Stimulated activated CD4-positive, alpha-beta T cell treated with anti-CD3 and anti-CD28 coated beads, Interleukin-12 subunit alpha, Interleukin-12 subunit beta, amount 100 ng/mL, for 24 hours (primary cell): Measurements from ENCODE around the gene PDE6A.
"Not testable (repeated sequence)": the region's sequence is repeated elsewhere in the genome, so short reads cannot be mapped to it uniquely, and the experiment has no call there.

Experiments
- DNase-seq, 2 experiments: peaks; one replicate each; pipeline ENCODE4 v3.0.0-alpha.2; 2020; ENCODE audit warnings: low read depth in 2 of 2

PDE6A gene

DNA sequence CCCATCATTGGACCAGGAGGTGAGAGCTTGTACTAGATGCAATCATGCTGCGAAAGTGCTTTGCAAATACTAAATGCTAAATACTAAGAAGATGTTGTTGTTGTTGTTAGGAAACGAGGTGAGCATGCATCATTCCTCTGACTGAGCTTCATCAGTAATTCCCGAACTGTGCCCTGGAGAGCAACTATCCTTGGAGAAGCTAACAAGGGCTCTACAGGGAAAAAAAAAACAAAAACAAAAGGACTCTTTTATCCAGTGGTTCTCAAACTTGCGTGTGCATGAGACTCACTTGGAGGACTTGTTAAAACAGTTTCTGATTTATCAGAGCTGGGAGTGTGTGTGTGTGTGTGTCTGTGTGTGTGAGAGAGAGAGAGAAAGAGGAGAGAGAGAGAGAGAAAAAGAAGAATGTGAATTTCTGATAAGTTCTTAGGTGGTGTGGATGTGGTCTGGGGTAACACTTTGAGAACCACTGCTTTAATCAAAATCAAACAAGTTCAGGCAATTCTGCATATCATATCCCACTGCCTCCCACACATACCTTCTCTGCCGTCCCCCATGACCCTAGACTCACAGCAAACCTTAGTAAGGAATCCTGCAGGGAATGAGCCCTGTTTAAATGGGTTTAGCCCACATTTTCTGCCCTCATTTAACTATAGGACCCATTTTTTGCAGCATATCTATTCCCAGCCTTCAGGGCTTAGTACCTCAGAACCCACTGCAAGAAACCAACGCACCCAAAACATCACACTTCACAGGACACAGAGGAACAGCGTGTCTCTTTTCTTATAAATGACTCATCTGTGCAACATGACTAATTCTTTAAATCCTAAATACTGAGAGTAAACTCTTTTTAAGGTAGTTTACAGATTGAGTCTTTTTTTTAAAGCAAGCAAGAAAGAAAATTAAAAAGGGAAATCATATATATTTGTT lies 48.9 kb downstream of the PDE6A start:
- DNase-seq, result no peak

DNA sequence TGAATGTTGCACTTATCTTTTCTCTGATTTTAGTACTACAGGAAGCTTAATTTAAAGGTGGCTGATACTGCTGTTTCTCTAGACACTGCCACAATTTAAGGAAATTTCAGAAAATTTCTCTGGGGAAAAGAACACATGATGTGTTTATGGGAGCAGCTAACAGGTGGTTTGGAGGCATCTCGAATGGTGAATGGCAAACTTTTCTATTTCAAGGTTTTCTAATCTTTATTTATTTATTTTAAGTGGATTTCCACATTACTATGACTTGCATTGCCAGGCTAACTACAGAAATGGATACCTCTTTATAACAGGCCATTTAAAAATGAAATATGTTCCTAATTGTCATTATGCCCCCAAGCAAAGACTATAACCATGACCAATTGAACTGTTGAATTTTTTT lies 50.4 kb downstream of the PDE6A start:
- no peak for DNase-seq

DNA sequence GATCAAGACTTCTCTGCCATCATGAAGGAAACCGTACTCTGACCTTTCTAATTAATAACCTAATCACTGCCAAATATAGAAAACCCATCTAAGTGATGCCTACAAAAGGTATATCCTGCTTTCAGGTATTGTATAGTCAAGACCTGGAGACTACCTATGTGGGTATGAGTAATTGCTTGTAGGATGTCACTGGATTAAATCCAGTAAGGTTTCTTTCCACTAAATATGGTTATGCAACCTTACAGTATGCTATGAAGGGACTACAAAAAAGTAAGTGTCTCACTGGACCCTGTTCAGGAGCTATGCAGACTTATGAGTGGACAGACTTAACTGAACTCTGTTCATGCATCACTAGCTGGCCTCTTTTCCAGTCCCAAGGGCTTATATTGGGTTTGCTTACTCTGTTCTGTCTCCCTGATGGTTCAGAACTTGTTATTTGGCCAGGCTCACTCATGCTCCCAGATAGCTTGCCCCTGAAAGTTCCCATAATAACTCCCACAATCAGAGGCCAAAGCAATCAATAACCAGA lies 51.1 kb downstream of the PDE6A start:
- no peak for DNase-seq

DNA sequence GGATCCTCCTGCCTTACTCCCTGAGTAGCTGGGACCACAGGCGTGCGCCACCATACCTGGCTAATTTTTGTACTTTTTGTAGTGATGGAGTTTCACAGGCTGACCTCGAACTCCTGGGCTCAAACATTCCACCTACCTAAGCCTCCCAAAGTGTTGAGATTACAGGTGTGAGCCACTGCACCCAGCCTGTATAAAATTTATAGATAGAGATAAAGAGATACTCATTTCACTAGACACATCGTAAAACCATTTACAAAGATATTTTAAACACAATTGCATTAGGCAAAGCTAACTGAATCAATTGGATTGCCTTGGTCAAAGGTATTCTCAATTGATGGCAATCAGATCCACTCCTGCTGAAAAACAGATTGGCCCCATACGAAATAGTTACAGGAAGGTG lies 52.0 kb downstream of the PDE6A start:
- no peak for DNase-seq

DNA sequence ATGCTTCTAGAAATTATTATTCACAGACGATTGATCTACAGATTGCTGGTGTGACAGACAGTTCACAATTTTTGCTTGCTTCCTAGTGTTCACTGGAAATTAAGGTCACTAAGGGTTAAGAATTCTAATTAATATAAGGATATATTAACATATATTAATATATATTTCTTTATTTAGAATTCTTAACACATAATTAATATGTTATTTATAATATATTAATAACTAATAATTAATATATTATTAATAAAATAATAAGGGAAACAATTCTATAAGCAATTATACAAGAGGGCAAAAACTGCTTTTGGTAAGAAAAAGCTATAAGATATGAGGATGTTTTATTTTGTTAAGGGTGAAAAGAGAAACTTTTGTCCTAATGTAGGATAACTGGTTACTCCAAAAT lies 56.3 kb downstream of the PDE6A start:
- no peak for DNase-seq

DNA sequence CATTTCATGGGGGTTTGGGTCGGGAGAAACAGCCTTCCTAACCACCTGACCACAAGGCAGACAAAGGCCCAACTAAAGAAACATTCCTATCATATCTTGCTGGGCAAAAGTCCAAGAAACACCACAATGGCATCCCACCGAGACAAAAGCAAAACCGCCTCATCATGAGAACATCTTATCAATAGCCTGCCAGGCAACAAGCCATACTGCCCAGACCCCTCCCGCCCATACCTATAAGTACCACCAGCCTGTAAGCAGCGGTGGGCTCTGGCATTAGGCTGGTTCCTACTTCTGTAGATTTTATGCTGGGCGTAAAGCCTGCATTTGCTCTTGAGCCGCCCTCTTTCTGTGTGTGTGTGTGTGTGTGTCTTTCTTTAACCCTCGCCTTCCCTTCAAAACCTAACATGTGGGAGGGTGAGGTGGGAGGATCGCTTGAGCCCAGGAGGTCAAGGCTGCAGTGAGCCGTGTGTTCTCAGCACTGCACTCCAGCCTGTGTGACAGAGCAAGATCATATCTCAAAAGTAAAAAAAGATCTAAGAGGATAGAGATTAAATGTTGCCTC lies 56.9 kb downstream of the PDE6A start:
- no peak for DNase-seq

DNA sequence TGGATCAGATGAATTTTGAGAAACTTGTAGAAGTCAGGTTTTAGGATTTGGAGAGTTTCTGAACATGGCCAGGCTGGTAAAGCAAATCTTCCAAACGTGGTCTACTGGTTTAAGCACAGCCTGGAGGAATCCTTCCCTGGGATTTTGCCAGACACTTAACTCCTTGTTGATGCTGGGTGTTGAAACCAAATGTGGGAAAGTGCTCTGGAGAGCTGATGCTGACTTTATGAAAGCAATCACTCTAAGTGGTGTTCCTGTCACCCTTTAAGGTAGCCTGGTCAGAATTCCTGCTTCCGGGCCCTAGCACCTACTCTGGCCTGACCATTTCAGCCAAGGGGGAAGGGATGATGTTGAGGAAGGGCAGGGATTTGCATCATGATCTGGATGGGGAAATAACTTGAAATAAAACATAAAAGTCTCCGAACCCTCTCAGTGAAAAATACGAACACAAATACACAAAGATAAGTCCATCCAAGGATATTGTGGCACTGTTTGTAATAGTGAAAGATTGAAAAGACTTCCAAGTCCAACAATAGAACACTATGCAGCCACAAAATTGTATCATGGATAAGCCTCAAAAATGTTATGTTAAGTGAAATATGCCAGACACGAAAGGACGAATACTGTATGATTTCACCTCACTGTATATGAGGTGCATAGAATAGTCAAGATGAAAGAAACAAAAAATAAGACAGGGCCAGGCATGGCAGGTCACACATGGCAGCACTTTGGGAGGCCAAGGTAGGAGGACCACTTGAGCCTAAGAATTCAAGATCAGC lies 57.7 kb downstream of the PDE6A start:
- no peak for DNase-seq

DNA sequence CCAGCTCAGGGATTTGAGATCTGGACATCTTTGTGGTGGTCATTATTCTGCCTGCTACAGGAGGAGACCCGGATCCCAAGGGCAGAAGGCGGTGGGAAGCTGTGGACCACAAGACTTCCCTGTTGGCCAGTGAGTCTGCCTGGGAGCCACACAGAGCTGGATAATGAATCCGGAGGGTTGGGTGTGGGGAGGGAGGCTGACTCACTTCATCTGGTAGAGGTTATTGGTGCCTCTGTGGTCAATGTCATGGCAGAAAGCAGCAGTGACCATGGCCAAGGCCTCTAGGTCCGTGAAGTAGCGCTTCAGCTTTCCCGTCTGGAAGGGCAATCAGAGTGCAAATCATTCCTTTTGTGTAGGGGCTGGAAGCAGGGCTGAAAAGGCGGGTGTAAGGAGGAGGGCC lies 58.5 kb downstream of the PDE6A start:
- no peak for DNase-seq

DNA sequence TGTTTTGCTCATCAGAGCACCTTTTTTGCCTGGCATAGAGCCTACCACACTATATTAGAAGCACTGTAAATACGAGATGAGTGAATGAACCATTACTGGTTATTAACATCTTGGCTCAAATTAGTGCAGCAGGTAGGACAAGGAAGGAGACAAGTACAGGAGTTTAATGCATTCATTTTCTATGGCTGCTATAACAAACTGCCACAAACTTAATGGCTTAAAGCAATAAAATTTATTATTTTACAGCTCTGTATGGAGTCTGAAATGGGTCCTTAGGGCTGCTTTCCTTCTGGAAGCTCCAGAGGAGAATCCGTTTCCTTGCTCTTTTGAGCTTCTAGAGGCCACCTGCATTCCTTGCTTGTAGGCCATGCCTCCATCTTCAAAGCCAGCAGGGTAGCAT lies 59.1 kb downstream of the PDE6A start:
- no peak for DNase-seq

DNA sequence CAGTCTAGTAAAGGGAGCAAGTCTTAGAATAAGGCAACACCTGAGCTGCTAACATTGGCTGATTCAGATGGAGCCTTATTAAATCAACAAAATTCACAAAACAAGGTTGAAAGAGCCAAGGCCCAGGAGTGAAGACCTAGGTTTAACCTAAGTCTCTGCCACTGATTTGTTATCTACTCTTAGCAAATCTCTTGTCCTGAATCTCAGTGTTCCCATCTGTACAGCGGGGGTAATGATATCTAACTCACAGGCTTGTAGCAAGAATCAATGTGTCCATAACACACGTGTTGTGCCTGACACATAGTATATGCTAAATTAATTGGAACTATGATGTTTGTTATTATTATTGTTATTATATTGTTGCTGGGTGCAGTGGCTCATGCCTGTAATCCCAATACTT lies 61.0 kb downstream of the PDE6A start:
- no peak for DNase-seq

DNA sequence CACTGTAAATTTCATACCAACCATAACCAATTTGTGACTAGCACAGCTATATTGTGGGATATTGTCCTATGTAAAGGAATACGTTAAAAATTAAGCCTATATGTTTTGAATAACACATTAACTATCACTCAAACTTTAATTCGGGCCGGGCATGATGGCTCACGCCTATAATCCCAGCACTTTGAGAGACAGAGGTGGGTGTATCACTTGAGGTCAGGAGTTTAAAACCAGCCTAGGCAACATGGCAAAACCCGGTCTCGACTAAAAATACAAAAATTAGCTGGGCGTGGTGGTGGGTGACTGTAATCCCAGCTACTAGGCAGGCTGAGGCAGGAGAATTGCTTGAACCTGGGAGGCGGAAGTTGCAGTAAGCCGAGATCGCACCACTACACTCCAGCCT lies 62.0 kb downstream of the PDE6A start:
- not testable (repeated sequence) for DNase-seq

DNA sequence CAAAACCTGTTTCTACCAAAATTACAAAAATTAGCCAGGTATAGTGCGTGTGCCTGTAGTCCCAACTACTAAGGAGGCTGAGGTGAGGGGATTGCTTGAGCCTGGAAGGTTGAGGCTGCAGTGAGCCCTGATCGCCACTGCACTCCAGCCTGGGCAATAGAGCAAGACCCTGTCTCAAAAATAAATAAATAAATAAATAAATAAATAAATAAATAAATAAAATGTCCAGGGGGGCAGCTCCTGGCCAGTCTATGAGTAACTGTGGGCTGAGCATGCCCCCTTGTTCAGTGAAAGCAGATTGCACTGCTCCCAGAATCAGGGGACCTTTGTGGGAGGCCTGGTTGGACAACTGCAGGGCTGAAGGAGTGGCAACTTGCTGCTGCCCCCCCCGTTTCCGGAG lies 62.7 kb downstream of the PDE6A start:
- DNase-seq, result no peak

DNA sequence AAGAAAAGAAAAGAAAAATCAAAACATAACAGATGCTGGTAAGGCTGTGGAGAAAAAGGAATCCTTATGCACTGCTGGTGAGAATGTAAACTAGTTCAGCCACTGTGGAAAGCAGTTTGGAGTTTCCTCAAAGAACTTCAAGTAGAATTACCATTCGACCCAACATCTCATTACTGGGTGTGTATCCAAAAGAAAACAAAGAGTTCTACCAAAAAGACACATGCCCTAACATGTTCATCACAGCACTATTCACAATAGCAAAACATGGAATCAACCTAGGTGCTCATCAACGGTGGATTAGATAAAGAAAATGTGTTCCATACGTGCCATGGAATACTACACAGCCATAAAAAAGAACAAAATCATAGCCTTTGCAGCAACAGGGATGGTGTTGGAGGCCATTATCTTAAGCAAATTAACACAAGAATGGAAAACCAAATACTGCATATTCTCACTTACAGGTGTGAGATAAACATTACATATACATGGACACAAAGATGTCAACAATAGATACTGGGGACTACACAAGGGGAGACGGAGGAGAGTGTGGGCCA lies 63.4 kb downstream of the PDE6A start:
- no peak for DNase-seq

DNA sequence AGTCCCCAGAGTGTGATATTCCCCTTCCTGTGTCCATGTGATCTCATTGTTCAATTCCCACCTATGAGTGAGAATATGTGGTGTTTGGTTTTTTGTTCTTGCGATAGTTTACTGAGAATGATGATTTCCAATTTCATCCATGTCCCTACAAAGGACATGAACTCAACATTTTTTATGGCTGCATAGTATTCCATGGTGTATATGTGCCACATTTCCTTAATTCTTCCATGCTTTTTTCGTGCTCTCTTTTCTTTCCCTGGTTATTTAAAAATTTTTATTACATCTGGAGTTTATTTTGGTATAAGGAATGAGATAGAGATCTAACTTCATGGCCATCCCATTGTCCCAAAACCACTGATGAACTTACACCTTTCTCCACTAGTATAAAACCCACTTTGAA lies 65.0 kb downstream of the PDE6A start:
- DNase-seq, result not testable (repeated sequence)

DNA sequence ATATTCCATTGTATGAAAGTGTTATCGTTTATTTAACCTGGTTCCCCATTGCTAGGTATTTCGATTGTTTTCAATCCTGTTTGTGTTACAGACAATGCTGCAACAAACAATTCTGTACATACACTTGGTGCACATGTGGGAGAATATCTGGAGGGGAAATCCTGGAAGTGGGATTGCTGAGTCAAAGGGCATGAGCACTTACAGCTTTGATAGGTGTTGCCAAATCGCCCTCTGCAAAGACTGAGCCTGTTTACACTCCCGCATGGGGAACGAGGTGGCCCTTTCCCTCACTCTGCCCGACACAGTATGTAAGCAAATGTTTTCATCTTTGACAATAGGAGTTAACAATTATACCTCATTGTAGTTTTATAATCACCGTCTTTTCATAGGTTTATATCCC lies 66.2 kb downstream of the PDE6A start:
- no peak for DNase-seq

DNA sequence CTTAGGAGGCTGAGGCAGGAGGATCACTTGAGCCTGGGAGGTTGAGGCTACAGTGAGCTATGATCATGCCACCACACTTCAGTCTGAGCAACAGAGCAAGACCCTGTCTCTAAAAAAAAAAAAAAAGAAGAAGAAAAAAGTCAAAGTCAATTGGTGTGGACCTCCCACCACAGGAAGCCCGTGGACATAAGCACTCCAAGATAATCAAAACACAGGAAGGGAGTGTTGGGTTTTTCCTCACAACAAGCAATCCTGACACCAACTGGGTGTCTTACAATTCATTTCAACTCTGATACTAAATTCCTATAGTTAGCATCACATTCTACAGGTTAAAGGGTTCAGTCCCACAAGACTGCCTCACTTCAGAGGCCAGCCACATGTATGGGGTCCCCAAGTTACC lies 70.7 kb downstream of the PDE6A start:
- DNase-seq, result no peak

DNA sequence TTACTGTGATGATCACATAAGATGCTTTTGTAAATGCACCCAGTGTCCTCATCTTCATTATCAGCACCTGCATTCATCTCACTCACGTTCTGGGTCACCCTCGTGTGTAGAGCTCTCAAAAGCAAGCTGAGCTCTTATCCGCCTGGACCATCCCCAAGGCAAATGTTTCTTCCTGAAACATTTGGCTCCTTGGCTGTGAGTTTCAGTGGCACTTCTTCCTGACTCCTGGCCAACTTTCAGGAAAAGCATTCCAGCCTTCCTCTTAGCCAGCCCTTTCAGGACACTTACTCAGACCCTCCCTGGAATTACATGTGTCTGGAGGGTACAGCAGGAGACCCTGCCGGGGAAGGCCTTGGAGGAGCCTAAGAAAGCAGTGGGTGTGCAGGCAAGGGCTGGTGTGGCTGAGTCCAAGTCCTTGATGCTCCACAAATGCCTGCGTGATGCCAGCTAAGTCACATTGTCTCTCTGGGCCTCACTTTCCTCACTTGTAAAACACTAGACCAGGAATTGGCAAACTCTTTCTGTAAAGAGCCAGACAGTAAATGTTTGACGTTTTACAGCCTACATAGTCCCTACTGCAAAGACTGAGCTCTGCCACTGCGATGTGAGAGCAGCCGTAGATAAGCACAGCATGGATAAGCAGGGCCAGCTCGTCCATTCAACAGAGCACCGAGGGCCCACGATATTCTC lies 72.1 kb downstream of the PDE6A start:
- DNase-seq, result no peak

DNA sequence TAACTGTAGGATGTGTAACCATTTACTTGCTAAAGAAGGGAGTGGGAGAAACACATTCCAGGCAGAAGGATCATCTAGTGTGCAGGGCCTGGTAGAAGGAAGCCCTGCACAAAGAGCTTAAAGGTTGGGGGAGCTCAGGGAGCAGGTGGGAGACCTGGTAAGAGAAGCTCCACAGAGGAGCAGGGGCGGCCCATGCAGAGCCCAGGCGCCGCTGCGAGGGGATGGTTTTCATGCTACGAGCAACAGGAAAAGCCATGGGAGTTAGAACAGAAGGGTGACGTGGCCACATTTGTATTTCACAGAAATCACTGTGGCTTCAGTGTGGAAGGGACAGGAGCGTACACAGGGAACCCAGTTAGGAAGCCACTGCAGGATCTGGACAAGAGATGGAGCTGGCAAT lies 73.1 kb downstream of the PDE6A start:
- no peak for DNase-seq

DNA sequence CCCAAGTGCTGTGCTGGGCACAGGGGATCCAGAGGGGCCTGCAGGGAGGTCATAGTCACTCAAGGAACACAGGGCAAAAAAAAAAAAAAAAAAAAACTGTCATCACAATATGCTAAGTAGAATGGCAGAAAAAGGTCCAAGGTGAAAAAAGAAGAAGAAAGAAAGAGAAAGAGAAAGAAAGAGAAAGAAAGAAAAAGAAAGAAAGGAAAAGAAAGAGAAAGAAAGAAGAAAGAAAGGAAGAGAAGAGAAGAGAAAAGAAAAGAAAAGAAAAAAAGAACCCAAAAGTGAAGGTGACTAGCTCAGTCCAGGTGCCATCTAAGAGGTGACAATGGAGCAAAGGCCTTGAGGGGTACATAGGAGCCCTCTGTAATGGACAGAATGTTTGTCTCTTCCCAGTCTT lies 73.9 kb downstream of the PDE6A start:
- no peak for DNase-seq

DNA sequence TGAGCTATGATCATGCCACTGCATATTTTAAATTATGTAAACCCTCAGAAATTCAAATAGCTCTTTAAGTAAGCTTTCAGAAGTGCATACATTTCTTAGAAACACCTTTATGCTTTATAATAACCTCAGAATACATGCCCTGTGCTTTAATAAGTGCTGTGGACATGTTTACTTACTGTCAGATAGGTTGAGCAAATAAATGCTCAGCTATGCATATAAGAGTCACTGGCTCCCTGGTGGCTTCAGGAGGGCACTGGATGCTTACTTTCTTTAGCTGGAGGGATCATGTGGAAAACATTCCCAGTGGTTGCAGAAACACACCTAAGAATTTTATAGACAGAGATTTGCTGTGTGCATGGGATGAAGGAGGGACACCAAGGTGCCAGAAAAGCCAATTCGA lies 74.4 kb downstream of the PDE6A start:
- no peak for DNase-seq

DNA sequence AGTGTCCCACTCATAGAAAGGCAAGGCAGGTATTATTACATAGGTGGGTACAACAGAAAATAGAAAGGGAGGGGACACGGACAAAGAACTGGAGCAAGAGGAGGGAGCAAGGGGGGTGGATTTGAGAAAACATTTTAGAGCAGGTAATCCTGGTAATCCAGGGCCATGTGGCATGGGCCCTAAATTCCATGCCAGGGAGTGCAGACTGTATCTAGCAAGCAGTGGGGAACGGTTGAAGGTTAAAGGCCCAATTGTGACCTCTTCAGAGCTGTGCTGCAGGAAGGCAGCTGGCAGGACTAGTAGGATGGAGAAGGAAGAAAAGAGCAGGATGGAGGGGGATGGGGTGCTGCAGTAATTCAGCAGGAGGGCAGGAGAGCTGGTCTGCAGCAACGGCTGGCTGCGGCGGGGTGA lies 75.2 kb downstream of the PDE6A start:
- no peak for DNase-seq

DNA sequence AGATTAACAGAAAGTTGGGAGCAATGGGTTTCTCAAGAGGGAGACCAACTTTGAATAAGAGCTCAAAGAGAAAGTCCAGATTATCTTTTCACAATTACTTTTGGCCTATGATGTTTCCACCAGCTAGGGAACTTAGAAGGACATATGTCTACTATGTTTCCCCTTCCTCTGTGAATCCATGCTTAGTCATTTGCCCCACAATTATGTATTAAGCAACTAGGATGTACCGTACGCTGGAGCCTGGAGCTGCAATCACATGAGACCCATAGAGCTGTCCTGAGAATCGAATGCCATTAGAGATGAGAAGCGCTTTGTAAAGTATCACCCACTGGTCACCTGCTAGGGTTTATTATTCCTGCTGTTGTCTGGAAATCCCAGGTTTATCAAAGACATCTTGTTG lies 78.8 kb downstream of the PDE6A start:
- DNase-seq, result no peak
